Muscle of arm (tissue), 12 donors: ENCODE measurements around the gene RHBDL1. TPM values are rescaled to one million over a fixed set of nuclear protein-coding genes. Genes with fewer than 3 reads are reported as not detected.

Experiments
- polyA plus RNA-seq, 12 donors: library from polyadenylated mRNA; unstranded; fragments of 120-200 nt; gene quantifications; one replicate each; pipeline ENCODE4 v1.2.1, GENCODE V29; 2013; ENCODE audit not compliant: insufficient read length in 12 of 12

The RHBDL1 gene
- polyA plus RNA-seq, 12 donors = 0.69 to 2.6 (median 1.2) TPM; not detected in 2

Other genes starting within 250 kb of the RHBDL1 start
- 10 to 100 TPM in 11 of 12 donors, not detected in 1; 17.3 to 42.3 (median 23.1) TPM for gene CAPN15, start 148.0 kb upstream of the RHBDL1 start, polyA plus RNA-seq
- gene PRR35, start 115.3 kb upstream of the RHBDL1 start, polyA plus RNA-seq = under 1 TPM in 6 of 12 donors, not detected in 6; 0.08 to 0.24 (median 0.13) TPM
- 1 to 10 TPM in 3 of 12 donors, under 1 TPM in 7, not detected in 2; 0.62 to 1.3 (median 0.89) TPM for gene NHLRC4, start 108.7 kb upstream of the RHBDL1 start, polyA plus RNA-seq
- 10 to 100 TPM in 11 of 12 donors, not detected in 1; 12.9 to 36.0 (median 17.9) TPM for gene PIGQ, start 105.7 kb upstream of the RHBDL1 start, polyA plus RNA-seq
- gene RAB40C, start 85.6 kb upstream of the RHBDL1 start, polyA plus RNA-seq = 10 to 100 TPM in 7 of 12 donors, 1 to 10 TPM in 4, not detected in 1; 8.8 to 25.9 (median 10.6) TPM
- gene WFIKKN1, start 44.7 kb upstream of the RHBDL1 start, polyA plus RNA-seq = 1 to 10 TPM in 1 of 12 donors, under 1 TPM in 9, not detected in 2; 0.14 to 2.1 (median 0.39) TPM
- 10 to 100 TPM in 11 of 12 donors, not detected in 1; 28.9 to 48.1 (median 35.5) TPM for gene METTL26, start 39.4 kb upstream of the RHBDL1 start, polyA plus RNA-seq
- gene MCRIP2, start 33.8 kb upstream of the RHBDL1 start, polyA plus RNA-seq = 10 to 100 TPM in 4 of 12 donors, 1 to 10 TPM in 7, not detected in 1; 6.6 to 35.0 (median 9.4) TPM
- gene WDR90, start 26.3 kb upstream of the RHBDL1 start, polyA plus RNA-seq = 10 to 100 TPM in 11 of 12 donors, not detected in 1; 11.6 to 41.2 (median 15.9) TPM
- gene RHOT2, start 7.5 kb upstream of the RHBDL1 start, polyA plus RNA-seq = 10 to 100 TPM in 11 of 12 donors, not detected in 1; 38.6 to 95.9 (median 45.4) TPM
- 100 to 1,000 TPM in 2 of 12 donors, 10 to 100 TPM in 9, not detected in 1; 61.0 to 138 (median 85.7) TPM for gene STUB1, start 4.7 kb downstream of the RHBDL1 start, polyA plus RNA-seq
- gene JMJD8, start 8.7 kb downstream of the RHBDL1 start, polyA plus RNA-seq = 10 to 100 TPM in 11 of 12 donors, not detected in 1; 20.3 to 59.8 (median 28.4) TPM
- 1 to 10 TPM in 11 of 12 donors, not detected in 1; 5.0 to 9.0 (median 6.0) TPM for gene WDR24, start 14.7 kb downstream of the RHBDL1 start, polyA plus RNA-seq
- 1 to 10 TPM in 3 of 12 donors, under 1 TPM in 7, not detected in 2; 0.24 to 1.2 (median 0.52) TPM for gene FBXL16, start 30.1 kb downstream of the RHBDL1 start, polyA plus RNA-seq
- gene METRN, start 39.4 kb downstream of the RHBDL1 start, polyA plus RNA-seq = 10 to 100 TPM in 11 of 12 donors, not detected in 1; 15.2 to 43.8 (median 19.1) TPM
- gene ANTKMT, start 45.5 kb downstream of the RHBDL1 start, polyA plus RNA-seq = 10 to 100 TPM in 5 of 12 donors, 1 to 10 TPM in 6, not detected in 1; 4.9 to 25.5 (median 9.9) TPM
- 1 to 10 TPM in 3 of 12 donors, under 1 TPM in 7, not detected in 2; 0.58 to 1.5 (median 0.86) TPM for gene CCDC78, start 50.8 kb downstream of the RHBDL1 start, polyA plus RNA-seq
- gene HAGHL, start 51.4 kb downstream of the RHBDL1 start, polyA plus RNA-seq = 1 to 10 TPM in 9 of 12 donors, under 1 TPM in 1, not detected in 2; 0.99 to 2.9 (median 2.1) TPM
- 10 to 100 TPM in 10 of 12 donors, 1 to 10 TPM in 1, not detected in 1; 7.5 to 16.7 (median 15.7) TPM for gene CIAO3, start 65.3 kb downstream of the RHBDL1 start, polyA plus RNA-seq
- 10 to 100 TPM in 2 of 12 donors, 1 to 10 TPM in 3, under 1 TPM in 5, not detected in 2; 0.22 to 15.6 (median 0.91) TPM for gene MSLN, start 85.1 kb downstream of the RHBDL1 start, polyA plus RNA-seq
- 10 to 100 TPM in 2 of 12 donors, 1 to 10 TPM in 9, not detected in 1; 6.6 to 12.7 (median 8.6) TPM for gene RPUSD1, start 112.7 kb downstream of the RHBDL1 start, polyA plus RNA-seq
- 10 to 100 TPM in 10 of 12 donors, 1 to 10 TPM in 1, not detected in 1; 9.4 to 56.5 (median 13.5) TPM for gene CHTF18, start 112.9 kb downstream of the RHBDL1 start, polyA plus RNA-seq
- under 1 TPM in 1 of 12 donors, not detected in 11; 0.34 TPM for gene GNG13, start 125.1 kb downstream of the RHBDL1 start, polyA plus RNA-seq